ENCODE measurements around the gene TMEM79. TPM values are rescaled to one million over a fixed set of nuclear protein-coding genes. Genes with fewer than 3 reads are reported as not detected.
A peak's percentile ranks its signal among the peaks of the same experiment; 100 is the strongest.

TMEM79 gene
- total RNA-seq, 4 donors from 2014 or later = 81.0 to 120 (median 97.5) TPM

GRCh38 chr1:156282479-156283222, 1.5 kb upstream of the TMEM79 start, which contains the start of gene SMG5:
Gene SMG5 (minus strand): TSS chr1:156282825. CDS start chr1:156282680, 145 bp downstream.
- TF ChIP-seq POLR2A (IDR thresholded peaks at IDR 0.05) (peak; percentile 79 to 89), POLR2AphosphoS5 (IDR thresholded peaks at IDR 0.05) (peak; percentile 57 to 94 (median 81)), EP300 (IDR thresholded peaks at IDR 0.05) (no peak), CTCF (IDR thresholded peaks at IDR 0.05) (no peak)
- WGBS = 0% methylated on average over 22 of the region's 50 CpGs
- H3K27me3 ChIP-seq = no peaks in the 10 kb centered on the region
- H3K4me1 ChIP-seq = peaks cover 43% of the 10 kb centered on the region
- DNase-seq (ENCODE audit: low spot score in 2 of 2) = peak; percentile 97
- H3K27ac ChIP-seq = peak within 1 kb of the TSS; percentile 94
- H3K36me3 ChIP-seq = peaks cover 28% of the 10 kb centered on the region
- H3K9me3 ChIP-seq = no peaks in the 10 kb centered on the region
- H3K4me3 ChIP-seq = peak within 1 kb of the TSS; percentile 86

- peaks cover 21% of the 10 kb centered on the region for H3K36me3 ChIP-seq
- H3K27ac ChIP-seq = peak overlapping the region; percentile 94
- peak overlapping the region; percentile 86 for H3K4me3 ChIP-seq
- H3K27me3 ChIP-seq = no peaks in the 10 kb centered on the region
- no peak for TF ChIP-seq CTCF (IDR thresholded peaks at IDR 0.05)
- no peak for TF ChIP-seq EP300 (IDR thresholded peaks at IDR 0.05)
- no peak for TF ChIP-seq POLR2A (IDR thresholded peaks at IDR 0.05)
- TF ChIP-seq POLR2AphosphoS5 (IDR thresholded peaks at IDR 0.05) = no peak
- DNase-seq (ENCODE audit: low spot score in 2 of 2) = no peak
- H3K9me3 ChIP-seq = no peaks in the 10 kb centered on the region
- peaks cover 43% of the 10 kb centered on the region for H3K4me1 ChIP-seq
- 77% methylated on average over 1 of the region's 1 CpG for WGBS
Measured at GRCh38 chr1:156283521-156283920, 604 bp upstream of the TMEM79 start.

GRCh38 chr1:156284757-156285156, 632 bp downstream of the TMEM79 start:
- DNase-seq (ENCODE audit: low spot score in 2 of 2) = no peak
- Histone ChIP-seq H3K4me3 (peak overlapping the region; percentile 47), H3K36me3 (peaks cover 25% of the 10 kb centered on the region), H3K9me3 (no peaks in the 10 kb centered on the region), H3K27me3 (no peaks in the 10 kb centered on the region), H3K27ac (peak overlapping the region; percentile 74), H3K4me1 (peaks cover 43% of the 10 kb centered on the region)
- 48% methylated on average over 4 of the region's 4 CpGs for WGBS
- TF ChIP-seq POLR2A (IDR thresholded peaks at IDR 0.05) (no peak), CTCF (IDR thresholded peaks at IDR 0.05) (no peak), EP300 (IDR thresholded peaks at IDR 0.05) (no peak), POLR2AphosphoS5 (IDR thresholded peaks at IDR 0.05) (no peak)

- 90% methylated on average over 8 of the region's 21 CpGs for WGBS
- DNase-seq (ENCODE audit: low spot score in 2 of 2) = no peak
- no peaks in the 10 kb centered on the region for H3K9me3 ChIP-seq
- H3K27me3 ChIP-seq = no peaks in the 10 kb centered on the region
- H3K4me1 ChIP-seq = peaks cover 46% of the 10 kb centered on the region
- peak overlapping the region; percentile 74 for H3K27ac ChIP-seq
- peaks cover 27% of the 10 kb centered on the region for H3K36me3 ChIP-seq
- peak overlapping the region; percentile 47 for H3K4me3 ChIP-seq
- TF ChIP-seq CTCF (IDR thresholded peaks at IDR 0.05) = no peak
- TF ChIP-seq EP300 (IDR thresholded peaks at IDR 0.05) = no peak
- TF ChIP-seq POLR2A (IDR thresholded peaks at IDR 0.05) = no peak
- TF ChIP-seq POLR2AphosphoS5 (IDR thresholded peaks at IDR 0.05) = no peak
Measured at GRCh38 chr1:156285437-156285836, 1.3 kb downstream of the TMEM79 start.

- DNase-seq (ENCODE audit: low spot score in 2 of 2) = no peak
- no peak for TF ChIP-seq CTCF (IDR thresholded peaks at IDR 0.05)
- no peak for TF ChIP-seq POLR2AphosphoS5 (IDR thresholded peaks at IDR 0.05)
- no peak for TF ChIP-seq EP300 (IDR thresholded peaks at IDR 0.05)
- no peak for TF ChIP-seq POLR2A (IDR thresholded peaks at IDR 0.05)
- Histone ChIP-seq H3K27ac (peak overlapping the region; percentile 22), H3K4me3 (peak overlapping the region; percentile 47), H3K36me3 (peaks cover 27% of the 10 kb centered on the region), H3K9me3 (no peaks in the 10 kb centered on the region), H3K27me3 (no peaks in the 10 kb centered on the region), H3K4me1 (peaks cover 46% of the 10 kb centered on the region)
- 87% methylated on average over 8 of the region's 8 CpGs for WGBS
Measured at GRCh38 chr1:156286061-156286460, 1.9 kb downstream of the TMEM79 start.

Data from suprapubic skin (tissue), 4 donors.